ENCODE results near the gene HECTD3. TPM values are rescaled to one million over a fixed set of nuclear protein-coding genes. Genes with fewer than 3 reads are reported as not detected.
A peak's percentile ranks its signal among the peaks of the same experiment; 100 is the strongest.

The HECTD3 gene
- 22.2 TPM for polyA plus RNA-seq (2013)

DNA sequence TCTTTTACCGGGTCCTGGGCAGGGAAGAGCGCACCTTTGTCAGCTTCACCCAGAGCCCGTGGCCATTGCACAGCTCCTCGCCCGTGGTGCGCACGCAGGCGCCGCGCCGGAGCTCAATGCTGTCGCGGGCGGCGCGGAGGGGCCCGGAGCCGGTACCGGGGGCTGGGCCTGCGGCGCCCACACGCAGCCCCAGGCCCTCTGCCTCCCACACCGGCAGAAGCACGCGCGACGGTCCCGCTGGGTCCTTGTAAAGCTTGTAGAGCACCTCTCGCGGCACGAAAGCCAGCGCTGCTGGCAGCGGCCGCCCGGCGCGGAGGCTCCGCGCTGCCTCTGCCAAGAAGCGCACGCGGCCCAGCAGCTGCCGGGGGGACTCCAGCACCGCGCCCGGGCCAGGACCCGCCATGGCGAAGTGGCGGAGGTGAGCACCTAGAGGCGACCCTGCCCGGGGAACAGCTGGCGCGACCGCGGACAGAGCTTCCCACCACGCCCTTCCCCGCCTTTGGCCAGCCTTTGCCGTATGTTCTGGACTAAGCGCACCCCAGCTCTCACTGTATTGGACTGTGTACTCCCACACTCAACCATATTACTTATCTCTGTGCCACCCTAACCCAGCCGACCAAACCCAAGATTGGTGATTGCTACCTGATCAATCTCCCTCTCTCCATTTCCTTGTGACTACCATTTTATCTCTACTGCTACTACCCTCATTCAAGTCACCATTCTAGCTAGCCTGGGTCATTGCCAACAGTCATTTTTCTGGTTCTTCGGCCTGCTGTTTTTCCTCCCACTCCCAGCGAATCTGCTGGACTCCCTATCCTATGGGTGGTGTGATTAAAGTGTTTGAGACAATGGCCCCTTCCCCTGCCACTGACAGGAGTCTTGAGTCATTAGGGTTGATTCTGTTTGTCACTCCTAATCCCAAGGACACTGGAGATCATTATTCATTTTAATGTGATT is at the start of gene HECTD3:
Gene HECTD3, minus strand, starts transcription at position 470 of the 957 bp plus-strand sequence. Its CDS starts 67 bp downstream, at position 403.
- peaks cover 11 to 55% (median 40%) of the 10 kb centered on the region in 4 experiments for H3K36me3 ChIP-seq (ENCODE audit: control insufficient read depth in 4 of 4, insufficient read depth in 4 of 4, low read length in 3 of 4)
- H3K9me3 ChIP-seq (ENCODE audit: control extremely low read depth in 1 of 5, control insufficient read depth in 4 of 5, insufficient read depth in 2 of 5, low read depth in 1 of 5, low read length in 4 of 5): no peaks in the 10 kb centered on the region
- peak within 1 kb of the TSS; percentile 81 to 90 for H3K27ac ChIP-seq (ENCODE audit: insufficient read depth in 1 of 2, low read depth in 1 of 2, low read length in 2 of 2, poor library complexity in 1 of 2, severe bottlenecking in 2 of 2)
- H3K27me3 ChIP-seq (replicated peaks in 2 of 5; ENCODE audit: control insufficient read depth in 4 of 5, insufficient read depth in 5 of 5, low read length in 4 of 5): no peaks in the 10 kb centered on the region
- POLR2A ChIA-PET: interaction anchor here (0.5 to 2.7 kb wide), 11 partner anchors 25 to 511 kb away, joined by 3 to 12 read pairs (median 3); partner anchors contain the start of genes EIF2B3, MUTYH, PRDX1 and RNU5D-1
- WGBS (ENCODE audit: insufficient coverage): under 1% methylated on average over 47 of the region's 62 CpGs
- peak within 1 kb of the TSS; percentile 74 to 95 (median 84) for H3K4me3 ChIP-seq (ENCODE audit: control insufficient read depth in 1 of 7, extremely low read depth in 1 of 7, insufficient read depth in 4 of 7, low read depth in 2 of 7, low read length in 6 of 7)
- H3K4me1 ChIP-seq (ENCODE audit: control extremely low read depth in 1 of 4, control insufficient read depth in 4 of 4, insufficient read depth in 4 of 4, low read length in 3 of 4): peaks cover 12 to 61% (median 46%) of the 10 kb centered on the region in 4 experiments
- DNase-seq: peak; percentile 59 to 79 (median 70)
- CTCF ChIA-PET: interaction anchor here (1.0 to 13.1 kb wide), 14 partner anchors 10 to 1214 kb away, joined by 3 to 402 read pairs (median 4); partner anchors contain the start of genes EIF2B3, MUTYH, TESK2 and TOE1

GRCh38 chr1:45059829-45060228 is 48.7 kb upstream of the HECTD3 start:
- Histone ChIP-seq H3K27ac (ENCODE audit: insufficient read depth in 1 of 2, low read depth in 1 of 2, low read length in 2 of 2, poor library complexity in 1 of 2, severe bottlenecking in 2 of 2) (no peak overlapping the region), H3K9me3 (ENCODE audit: control extremely low read depth in 1 of 5, control insufficient read depth in 4 of 5, insufficient read depth in 2 of 5, low read depth in 1 of 5, low read length in 4 of 5) (no peaks in the 10 kb centered on the region), H3K27me3 (replicated peaks in 2 of 5; ENCODE audit: control insufficient read depth in 4 of 5, insufficient read depth in 5 of 5, low read length in 4 of 5) (no peaks in the 10 kb centered on the region), H3K36me3 (ENCODE audit: control insufficient read depth in 4 of 4, insufficient read depth in 4 of 4, low read length in 3 of 4) (peaks cover 0 to 2% (median 0%) of the 10 kb centered on the region in 4 experiments), H3K4me3 (ENCODE audit: control insufficient read depth in 1 of 7, extremely low read depth in 1 of 7, insufficient read depth in 4 of 7, low read depth in 2 of 7, low read length in 6 of 7) (no peak overlapping the region), H3K4me1 (ENCODE audit: control extremely low read depth in 1 of 4, control insufficient read depth in 4 of 4, insufficient read depth in 4 of 4, low read length in 3 of 4) (no peaks in the 10 kb centered on the region)
- ChIA-PET CTCF (no interaction called here), POLR2A (interaction anchor here (0.5 kb wide), 1 partner anchor 184 kb away, joined by 3 read pairs; no protein-coding TSS in a partner anchor)
- 100% methylated on average over 1 of the region's 2 CpGs for WGBS (ENCODE audit: insufficient coverage)
- DNase-seq: no peak

GRCh38 chr1:45057542-45057941 is 46.4 kb upstream of the HECTD3 start:
- no peaks in the 10 kb centered on the region for H3K9me3 ChIP-seq (ENCODE audit: control extremely low read depth in 1 of 5, control insufficient read depth in 4 of 5, insufficient read depth in 2 of 5, low read depth in 1 of 5, low read length in 4 of 5)
- no peaks in the 10 kb centered on the region for H3K4me1 ChIP-seq (ENCODE audit: control extremely low read depth in 1 of 4, control insufficient read depth in 4 of 4, insufficient read depth in 4 of 4, low read length in 3 of 4)
- DNase-seq: no peak
- ChIA-PET POLR2A (no interaction called here), CTCF (no interaction called here)
- H3K27me3 ChIP-seq (replicated peaks in 2 of 5; ENCODE audit: control insufficient read depth in 4 of 5, insufficient read depth in 5 of 5, low read length in 4 of 5): no peaks in the 10 kb centered on the region
- H3K4me3 ChIP-seq (ENCODE audit: control insufficient read depth in 1 of 7, extremely low read depth in 1 of 7, insufficient read depth in 4 of 7, low read depth in 2 of 7, low read length in 6 of 7): no peak overlapping the region
- 100% methylated on average over 1 of the region's 1 CpG for WGBS (ENCODE audit: insufficient coverage)
- no peak overlapping the region for H3K27ac ChIP-seq (ENCODE audit: insufficient read depth in 1 of 2, low read depth in 1 of 2, low read length in 2 of 2, poor library complexity in 1 of 2, severe bottlenecking in 2 of 2)
- H3K36me3 ChIP-seq (ENCODE audit: control insufficient read depth in 4 of 4, insufficient read depth in 4 of 4, low read length in 3 of 4): peaks cover 0 to 2% (median 0%) of the 10 kb centered on the region in 4 experiments

- POLR2A ChIA-PET: no interaction called here
- peak overlapping the region in 1 of 2 experiments; percentile 57 for H3K27ac ChIP-seq (ENCODE audit: insufficient read depth in 1 of 2, low read depth in 1 of 2, low read length in 2 of 2, poor library complexity in 1 of 2, severe bottlenecking in 2 of 2)
Observed at GRCh38 chr1:45051005-45051772, 40.1 kb upstream of the HECTD3 start.

GRCh38 chr1:45047032-45047431 is 35.9 kb upstream of the HECTD3 start:
- H3K36me3 ChIP-seq (ENCODE audit: control insufficient read depth in 4 of 4, insufficient read depth in 4 of 4, low read length in 3 of 4): peaks cover 0 to 2% (median 0%) of the 10 kb centered on the region in 4 experiments
- ChIA-PET POLR2A (no interaction called here), CTCF (no interaction called here)
- peaks cover 0 to 10% (median 5%) of the 10 kb centered on the region in 4 experiments for H3K4me1 ChIP-seq (ENCODE audit: control extremely low read depth in 1 of 4, control insufficient read depth in 4 of 4, insufficient read depth in 4 of 4, low read length in 3 of 4)
- H3K9me3 ChIP-seq (ENCODE audit: control extremely low read depth in 1 of 5, control insufficient read depth in 4 of 5, insufficient read depth in 2 of 5, low read depth in 1 of 5, low read length in 4 of 5): no peaks in the 10 kb centered on the region
- WGBS (ENCODE audit: insufficient coverage): 100% methylated on average over 1 of the region's 5 CpGs
- no peaks in the 10 kb centered on the region for H3K27me3 ChIP-seq (replicated peaks in 2 of 5; ENCODE audit: control insufficient read depth in 4 of 5, insufficient read depth in 5 of 5, low read length in 4 of 5)
- no peak for DNase-seq
- no peak overlapping the region for H3K27ac ChIP-seq (ENCODE audit: insufficient read depth in 1 of 2, low read depth in 1 of 2, low read length in 2 of 2, poor library complexity in 1 of 2, severe bottlenecking in 2 of 2)
- no peak overlapping the region for H3K4me3 ChIP-seq (ENCODE audit: control insufficient read depth in 1 of 7, extremely low read depth in 1 of 7, insufficient read depth in 4 of 7, low read depth in 2 of 7, low read length in 6 of 7)

More at GRCh38 chr1:45051005-45051772, 40.1 kb upstream of the HECTD3 start:
- Histone ChIP-seq H3K4me1 (ENCODE audit: control extremely low read depth in 1 of 4, control insufficient read depth in 4 of 4, insufficient read depth in 4 of 4, low read length in 3 of 4) (peaks cover 0 to 10% (median 5%) of the 10 kb centered on the region in 4 experiments), H3K9me3 (ENCODE audit: control extremely low read depth in 1 of 5, control insufficient read depth in 4 of 5, insufficient read depth in 2 of 5, low read depth in 1 of 5, low read length in 4 of 5) (no peaks in the 10 kb centered on the region), H3K27me3 (replicated peaks in 2 of 5; ENCODE audit: control insufficient read depth in 4 of 5, insufficient read depth in 5 of 5, low read length in 4 of 5) (no peaks in the 10 kb centered on the region), H3K4me3 (ENCODE audit: control insufficient read depth in 1 of 7, extremely low read depth in 1 of 7, insufficient read depth in 4 of 7, low read depth in 2 of 7, low read length in 6 of 7) (peak overlapping the region in 3 of 7 experiments; percentile 12 to 51 (median 15)), H3K36me3 (ENCODE audit: control insufficient read depth in 4 of 4, insufficient read depth in 4 of 4, low read length in 3 of 4) (peaks cover 0 to 2% (median 0%) of the 10 kb centered on the region in 4 experiments)
- no CpG with 5 or more reads among the region's 2 CpGs for WGBS (ENCODE audit: insufficient coverage)
- DNase-seq: peak in 1 of 3 donors; percentile 5
- CTCF ChIA-PET: interaction anchor here (0.7 to 1.4 kb wide), 4 partner anchors 12 to 33 kb away, joined by 3 to 4 read pairs (median 3); no protein-coding TSS in a partner anchor

DNA sequence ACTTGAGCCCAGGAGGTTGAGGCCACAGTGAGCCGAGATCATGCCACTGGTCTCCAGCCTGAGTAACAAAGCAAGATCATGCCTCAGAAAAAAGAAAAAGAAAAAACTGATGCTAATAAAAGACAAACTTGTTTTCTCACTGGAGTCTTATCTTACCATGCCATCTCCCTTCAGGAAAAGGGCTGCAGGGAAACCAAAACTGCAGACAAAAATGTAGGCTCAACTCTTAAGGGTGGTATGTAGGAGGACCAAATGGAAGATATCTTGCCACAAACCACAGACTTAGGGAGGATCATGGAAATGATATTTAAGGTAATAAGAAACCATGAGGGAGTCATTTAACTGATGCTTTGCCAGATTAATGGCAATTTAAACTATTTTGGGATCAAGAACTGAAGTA is 33.8 kb upstream of the HECTD3 start:
- H3K9me3 ChIP-seq (ENCODE audit: control extremely low read depth in 1 of 5, control insufficient read depth in 4 of 5, insufficient read depth in 2 of 5, low read depth in 1 of 5, low read length in 4 of 5): no peaks in the 10 kb centered on the region
- no peaks in the 10 kb centered on the region for H3K27me3 ChIP-seq (replicated peaks in 2 of 5; ENCODE audit: control insufficient read depth in 4 of 5, insufficient read depth in 5 of 5, low read length in 4 of 5)
- no peak for DNase-seq
- no peak overlapping the region for H3K4me3 ChIP-seq (ENCODE audit: control insufficient read depth in 1 of 7, extremely low read depth in 1 of 7, insufficient read depth in 4 of 7, low read depth in 2 of 7, low read length in 6 of 7)
- ChIA-PET CTCF (no interaction called here), POLR2A (no interaction called here)
- no CpG with 5 or more reads among the region's 1 CpG for WGBS (ENCODE audit: insufficient coverage)
- H3K27ac ChIP-seq (ENCODE audit: insufficient read depth in 1 of 2, low read depth in 1 of 2, low read length in 2 of 2, poor library complexity in 1 of 2, severe bottlenecking in 2 of 2): no peak overlapping the region
- no peaks in the 10 kb centered on the region for H3K4me1 ChIP-seq (ENCODE audit: control extremely low read depth in 1 of 4, control insufficient read depth in 4 of 4, insufficient read depth in 4 of 4, low read length in 3 of 4)
- peaks cover 0 to 2% (median 0%) of the 10 kb centered on the region in 4 experiments for H3K36me3 ChIP-seq (ENCODE audit: control insufficient read depth in 4 of 4, insufficient read depth in 4 of 4, low read length in 3 of 4)
